Smooth muscle cell (in vitro differentiated cells): ENCODE data around the gene NHSL1. TPM values are rescaled to one million over a fixed set of nuclear protein-coding genes. Genes with fewer than 3 reads are reported as not detected.

Experiments
- DNase-seq: peaks from one replicate; lab custom pipeline; 2025; ENCODE audit not compliant: unreplicated experiment; lab: John Stamatoyannopoulos, UW
- H2AFZ ChIP-seq: fragments of 200-600 bp; sonication (generic); 2 replicates; pipeline ENCODE4 v1.6.0; 2016; ENCODE audit warnings: antibody characterized with exemption, low read depth, mild to moderate bottlenecking
- H3F3A ChIP-seq: fragments of 200-600 bp; sonication (generic); 2 replicates; pipeline ENCODE4 v1.6.0; 2017; ENCODE audit warnings: antibody characterized with exemption, low read depth
- H3K27ac ChIP-seq: fragments of 200-600 bp; sonication (generic); 2 replicates; pipeline ENCODE4 v1.5.1; 2016; ENCODE audit warnings: low read depth, mild to moderate bottlenecking
- H3K27me3 ChIP-seq: fragments of 200-600 bp; sonication (generic); 2 replicates; pipeline ENCODE4 v1.6.1; 2016; ENCODE audit warnings: low read depth, mild to moderate bottlenecking
- H3K36me3 ChIP-seq: fragments of 200-600 bp; sonication (generic); 2 replicates; pipeline ENCODE4 v1.5.1; 2016; ENCODE audit warnings: low read depth
- H3K4me1 ChIP-seq: fragments of 200-600 bp; sonication (generic); 2 replicates; pipeline ENCODE4 v1.5.1; 2016; ENCODE audit warnings: low read depth
- H3K4me2 ChIP-seq: fragments of 200-600 bp; sonication (generic); 2 replicates; pipeline ENCODE4 v1.6.0; 2016; ENCODE audit warnings: mild to moderate bottlenecking
- H3K4me3 ChIP-seq: fragments of 200-600 bp; sonication (generic); 2 replicates; pipeline ENCODE4 v1.5.1; 2016; ENCODE audit warnings: mild to moderate bottlenecking
- H3K79me2 ChIP-seq: fragments of 200-600 bp; sonication (generic); 2 replicates; pipeline ENCODE4 v1.6.0; 2016; ENCODE audit warnings: low read depth, mild to moderate bottlenecking
- H3K9ac ChIP-seq: fragments of 200-600 bp; sonication (generic); 2 replicates; pipeline ENCODE4 v1.6.0; 2016; ENCODE audit warnings: low read depth
- H3K9me3 ChIP-seq: fragments of 200-600 bp; sonication (generic); replicated peaks from 2 replicates; pipeline ENCODE4 v1.5.1; 2016; ENCODE audit warnings: low read depth
- H4K20me1 ChIP-seq: fragments of 200-600 bp; sonication (generic); 2 replicates; pipeline ENCODE4 v1.6.0; 2016; ENCODE audit warnings: low read depth
- CTCF ChIP-seq: fragments of 200-600 bp; sonication (generic); IDR thresholded peaks from 2 replicates; pipeline ENCODE4 v1.5.1; 2017; ENCODE audit warnings: borderline replicate concordance, mild to moderate bottlenecking, antibody characterized with exemption; ENCODE audit not compliant: insufficient read depth, poor library complexity, severe bottlenecking
- WGBS: methylation state at CpG from one replicate; pipeline ENCODE4 v1.1.7; 2016; ENCODE audit warnings: low lambda C conversion rate; 5-methylcytosine and 5-hydroxymethylcytosine counted together
- polyA plus RNA-seq: library from polyadenylated mRNA; unstranded; fragments of >200 nt; fragmentation: Nextera tagmentation; extraction: Ambion mirVana; gene quantifications from 2 replicates; pipeline ENCODE4 v1.2.1, GENCODE V29; 2016
- total RNA-seq: library from RNA; depleted of rRNA; stranded (reverse); fragments of >200 nt; gene quantifications from 2 replicates; pipeline ENCODE4 v1.2.3, GENCODE V29; 2014

Gene NHSL1
- total and polyA plus RNA-seq, 2 experiments from 2014 or later: 6.6 to 7.2 TPM

DNA sequence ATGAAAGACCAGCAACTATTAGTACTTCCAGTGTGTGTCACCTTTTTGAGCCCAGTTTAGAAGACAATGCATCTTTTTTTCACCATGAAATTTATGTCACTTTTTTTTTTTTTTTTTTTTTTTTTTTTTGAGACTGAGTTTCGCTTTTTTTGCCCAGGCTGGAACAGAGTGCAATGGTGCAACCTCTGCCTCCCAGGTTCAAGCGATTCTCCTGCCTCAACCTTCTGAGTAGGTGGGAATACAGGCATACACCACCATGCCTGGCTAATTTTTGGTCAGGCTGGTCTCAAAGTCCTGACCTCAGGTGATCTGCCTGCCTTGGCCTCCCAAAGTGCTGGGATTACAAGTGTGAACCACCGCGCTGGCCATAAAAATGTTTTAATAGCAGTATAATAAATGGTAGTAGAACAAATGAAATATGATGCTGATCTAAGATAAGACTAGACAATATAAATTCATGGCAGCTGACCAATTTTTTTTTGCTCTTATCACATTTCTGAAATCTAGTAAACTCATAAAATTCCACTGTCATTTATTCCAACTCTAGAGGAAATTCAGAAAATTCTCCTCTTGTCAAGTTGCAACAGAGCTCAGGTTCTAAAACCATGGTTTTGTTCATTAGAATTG is 21.3 kb downstream of the NHSL1 start:
- H3K9ac ChIP-seq: no peak overlapping the region
- 90% methylated on average over 4 of the region's 4 CpGs for WGBS
- H3F3A ChIP-seq: no peaks in the 10 kb centered on the region
- H3K79me2 ChIP-seq: peaks cover 4% of the 10 kb centered on the region
- no peak overlapping the region for H3K4me2 ChIP-seq
- H3K27me3 ChIP-seq: no peaks in the 10 kb centered on the region
- no peaks in the 10 kb centered on the region for H3K36me3 ChIP-seq
- no peak overlapping the region for H3K4me3 ChIP-seq
- H3K4me1 ChIP-seq: no peaks in the 10 kb centered on the region
- H4K20me1 ChIP-seq: no peaks in the 10 kb centered on the region
- no peaks in the 10 kb centered on the region for H3K9me3 ChIP-seq
- no peak for TF ChIP-seq CTCF
- H3K27ac ChIP-seq: no peak overlapping the region
- no peak overlapping the region for H2AFZ ChIP-seq
- DNase-seq: no peak

DNA sequence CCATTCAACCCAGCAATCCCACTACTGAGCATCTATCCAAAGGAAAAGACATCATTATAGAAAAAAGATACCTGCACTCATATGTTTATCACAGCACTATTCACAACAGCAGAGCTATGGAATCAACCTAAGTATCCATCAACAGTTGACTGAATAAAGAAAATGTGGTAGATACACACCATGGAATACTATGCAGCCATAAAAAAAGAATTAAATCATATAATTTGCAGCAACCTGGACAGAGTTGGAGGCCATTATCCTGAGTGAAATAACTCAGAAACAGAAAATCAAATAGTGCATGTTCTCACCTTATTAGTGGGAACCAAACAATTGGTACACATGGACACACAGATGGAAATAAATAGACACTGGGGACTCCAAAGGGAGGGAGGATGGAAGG is 23.2 kb downstream of the NHSL1 start:
- no peak for TF ChIP-seq CTCF
- Histone ChIP-seq H3K4me2 (no peak overlapping the region), H3K27me3 (no peaks in the 10 kb centered on the region), H2AFZ (no peak overlapping the region), H3K9ac (no peak overlapping the region), H3K27ac (no peak overlapping the region), H3K4me1 (no peaks in the 10 kb centered on the region), H3K4me3 (no peak overlapping the region), H3K9me3 (no peaks in the 10 kb centered on the region), H3F3A (no peaks in the 10 kb centered on the region), H4K20me1 (no peaks in the 10 kb centered on the region), H3K36me3 (no peaks in the 10 kb centered on the region), H3K79me2 (peaks cover 4% of the 10 kb centered on the region)
- no peak for DNase-seq

DNA sequence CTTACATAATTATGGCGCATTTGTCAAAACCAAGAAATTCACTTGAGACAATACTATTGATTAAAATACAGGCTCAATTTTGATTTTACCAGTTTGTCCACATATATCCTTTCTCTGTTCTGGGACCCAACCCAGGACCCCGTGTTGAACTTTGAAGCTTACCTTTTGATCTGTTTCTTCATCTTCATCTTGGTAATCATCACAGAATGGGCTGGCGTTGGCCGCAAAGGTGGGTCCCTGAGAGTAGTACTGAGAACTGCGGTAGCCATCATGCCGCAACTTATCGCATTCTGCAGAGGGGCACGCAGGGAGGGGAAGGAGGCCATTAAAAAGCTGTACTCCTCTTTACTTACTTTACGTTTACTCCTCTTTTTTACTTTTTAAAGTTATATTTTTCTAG is 26.1 kb downstream of the NHSL1 start:
- H3K79me2 ChIP-seq: peaks cover 4% of the 10 kb centered on the region
- no peak overlapping the region for H3K4me3 ChIP-seq
- WGBS: 98% methylated on average over 9 of the region's 9 CpGs
- no peaks in the 10 kb centered on the region for H3K4me1 ChIP-seq
- H3K4me2 ChIP-seq: no peak overlapping the region
- H3K27me3 ChIP-seq: no peaks in the 10 kb centered on the region
- no peak overlapping the region for H2AFZ ChIP-seq
- no peaks in the 10 kb centered on the region for H3K36me3 ChIP-seq
- H3K9me3 ChIP-seq: no peaks in the 10 kb centered on the region
- H3K9ac ChIP-seq: no peak overlapping the region
- no peak overlapping the region for H3K27ac ChIP-seq
- no peak for TF ChIP-seq CTCF
- no peaks in the 10 kb centered on the region for H4K20me1 ChIP-seq
- no peak for DNase-seq
- no peaks in the 10 kb centered on the region for H3F3A ChIP-seq

GRCh38 chr6:138468320-138469015 is 30.8 kb downstream of the NHSL1 start:
- Histone ChIP-seq H3K36me3 (no peaks in the 10 kb centered on the region), H3K4me3 (no peak overlapping the region), H4K20me1 (no peaks in the 10 kb centered on the region), H3K9me3 (no peaks in the 10 kb centered on the region), H3K79me2 (no peaks in the 10 kb centered on the region), H3F3A (peaks cover 3% of the 10 kb centered on the region), H3K4me2 (no peak overlapping the region), H3K27me3 (no peaks in the 10 kb centered on the region), H3K9ac (no peak overlapping the region), H3K27ac (no peak overlapping the region), H2AFZ (no peak overlapping the region), H3K4me1 (no peaks in the 10 kb centered on the region)
- 92% methylated on average over 9 of the region's 9 CpGs for WGBS
- no peak for DNase-seq
- TF ChIP-seq CTCF: no peak
